Stimulated activated naive CD4-positive, alpha-beta T cell (primary cell): ENCODE data around the gene PIM3.

ENCODE experiments used
- DNase-seq, 6 experiments: peaks; one replicate each; lab custom pipeline; 2025; lab: John Stamatoyannopoulos, UW

PIM3 gene

GRCh38 chr22:50000587-50001387 is 40.2 kb downstream of the PIM3 start:
- no peak for DNase-seq

DNA sequence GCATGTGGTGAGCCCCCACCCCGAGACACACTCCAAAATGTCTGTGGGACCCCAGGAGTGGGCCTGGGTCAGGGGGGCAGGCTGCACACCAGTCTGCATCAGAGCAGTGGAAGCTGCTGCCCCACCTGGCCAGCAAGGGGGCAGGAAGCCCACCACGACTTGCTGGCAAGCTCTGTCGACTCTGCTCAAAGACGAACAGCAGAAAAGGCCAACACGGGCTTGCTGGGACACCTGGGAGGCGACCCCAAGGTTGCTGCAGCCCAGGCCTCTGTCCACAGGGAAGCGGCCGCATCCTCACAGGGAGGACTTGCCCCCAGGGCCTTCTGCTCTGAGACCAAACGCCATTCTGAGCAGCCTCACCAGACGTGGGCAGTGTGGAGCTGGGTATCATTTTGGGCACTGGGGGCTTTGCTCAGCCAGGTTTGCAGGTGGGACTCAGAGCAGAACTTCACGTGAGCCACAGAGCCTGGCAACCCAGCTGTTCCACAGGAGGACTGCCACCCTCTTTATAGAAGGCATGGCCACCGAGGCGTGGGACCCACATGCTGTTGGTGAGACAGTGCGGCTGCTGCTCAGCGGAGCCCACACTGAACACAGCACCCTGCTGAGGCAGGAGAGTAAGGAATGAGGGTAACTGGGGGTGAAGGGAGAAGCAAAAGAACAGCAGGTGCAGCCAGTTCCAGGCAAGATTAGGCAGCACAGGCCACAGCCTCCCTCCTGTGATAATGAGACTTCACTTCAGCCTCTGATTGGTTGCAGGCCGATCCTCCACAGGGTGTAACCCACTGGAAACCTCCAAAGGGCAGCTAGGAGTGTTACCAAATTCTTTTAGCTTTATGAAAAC is 41.0 kb downstream of the PIM3 start:
- DNase-seq, result no peak

- DNase-seq, result no peak
These were observed 42.2 kb downstream of the PIM3 start for GRCh38 chr22:50002791-50003190.

DNA sequence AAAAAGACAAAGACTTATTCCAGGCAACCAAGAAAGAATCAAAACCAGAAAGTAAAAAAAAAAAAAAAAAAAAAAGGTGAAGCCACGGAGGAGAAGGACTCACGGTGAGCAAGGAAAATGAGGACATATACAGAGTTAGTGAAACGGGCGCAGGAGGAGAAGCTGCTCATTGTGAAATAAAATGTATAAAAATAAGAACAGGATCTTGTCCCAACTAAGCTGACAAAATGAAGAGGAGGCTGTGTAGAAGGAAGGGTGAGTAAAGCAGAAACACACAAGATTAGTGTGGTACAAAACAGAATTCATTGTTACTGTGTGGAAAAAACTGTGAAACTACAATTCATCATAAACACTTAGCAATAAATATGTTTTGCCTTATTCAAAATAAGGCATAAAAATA is 44.3 kb downstream of the PIM3 start:
- DNase-seq, result no peak

GRCh38 chr22:50007057-50007511 is 46.5 kb downstream of the PIM3 start:
- no peak for DNase-seq

GRCh38 chr22:50008151-50009040 is 47.8 kb downstream of the PIM3 start:
- no peak for DNase-seq

DNA sequence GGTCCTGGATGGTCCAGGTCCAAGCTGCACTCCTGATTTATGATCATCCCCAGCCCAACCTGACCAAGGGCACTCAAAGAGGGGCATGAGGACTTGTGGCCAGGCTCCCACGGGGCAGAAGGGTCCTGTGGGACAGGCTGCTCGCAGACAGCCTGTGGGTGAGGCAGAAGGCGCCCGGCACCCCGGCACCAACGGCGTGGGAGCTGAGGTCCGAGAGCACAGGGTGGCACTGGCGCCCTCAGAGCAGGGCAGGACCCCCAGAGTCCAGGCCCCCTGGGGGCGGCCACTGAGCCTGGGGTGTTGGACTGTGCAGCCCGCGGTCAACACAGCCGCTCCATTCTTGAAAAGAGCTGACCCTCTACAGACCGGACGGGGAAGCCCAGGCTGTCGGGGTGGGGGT is 48.7 kb downstream of the PIM3 start:
- no peak for DNase-seq

DNA sequence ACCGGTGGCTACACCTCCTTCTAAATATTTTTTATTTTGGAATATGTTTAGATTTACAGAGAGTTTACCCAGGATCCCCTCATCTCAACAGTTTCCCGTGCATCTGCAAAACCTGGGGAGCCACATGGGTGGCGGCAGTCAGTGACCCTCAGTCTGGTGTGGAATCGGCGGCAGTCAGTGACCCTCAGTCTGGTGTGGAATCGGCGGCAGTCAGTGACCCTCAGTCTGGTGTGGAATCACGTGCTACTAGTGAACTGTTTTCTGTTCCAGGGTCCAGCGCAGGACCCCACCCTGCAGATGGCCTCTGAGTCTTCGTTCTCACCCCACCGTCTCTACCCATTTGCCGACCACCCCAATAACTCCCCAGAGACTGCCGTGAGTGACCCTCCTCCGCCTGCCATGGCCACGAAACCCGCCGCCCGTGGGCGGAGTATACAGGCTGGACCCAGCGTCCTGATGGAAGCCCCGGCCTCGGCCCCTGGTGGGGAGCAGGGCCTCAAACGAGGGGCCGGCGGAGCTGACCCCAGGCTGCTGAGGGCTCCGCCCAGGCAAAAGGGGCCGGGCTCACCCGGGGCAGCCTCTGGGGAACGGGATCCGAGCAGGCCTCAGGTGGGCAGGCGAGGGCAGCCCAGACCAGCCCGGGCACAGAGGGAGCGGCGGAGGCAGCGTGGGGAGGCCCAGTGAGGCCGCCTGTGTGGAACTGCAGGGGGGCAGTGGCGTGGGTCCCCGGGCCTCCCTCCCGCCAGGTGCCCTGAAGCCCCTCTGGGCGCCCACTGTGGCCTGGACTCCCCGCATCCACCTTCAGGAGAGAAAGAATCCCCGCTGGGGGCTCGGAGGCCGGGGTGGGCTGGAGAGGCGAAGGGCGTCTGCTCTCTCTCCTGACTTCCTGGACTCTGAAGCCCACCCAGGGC is 49.4 kb downstream of the PIM3 start:
- DNase-seq, result no peak

GRCh38 chr22:50010676-50011446 is 50.3 kb downstream of the PIM3 start:
- DNase-seq, result peak in 5 of 6 experiments; percentile 18 to 69 (median 58)

- DNase-seq, result no peak
These were observed 51.1 kb downstream of the PIM3 start for GRCh38 chr22:50011447-50012210.

GRCh38 chr22:50012211-50013181 is 51.9 kb downstream of the PIM3 start, which contains the start of gene IL17REL:
Gene IL17REL, minus strand, starts transcription at chr22:50012765. Its CDS starts 119 bp downstream, at chr22:50012646.
- DNase-seq, result no peak
